Adipocyte (in vitro differentiated cells): ENCODE results near the gene MLLT6.
"Not testable (repeated sequence)": the region's sequence is repeated elsewhere in the genome, so short reads cannot be mapped to it uniquely, and the experiment has no call there.

Experiments used
- DNase-seq: peaks from one replicate; pipeline ENCODE4 v3.0.0-alpha.2; 2015; ENCODE audit warnings: low read depth
- H3K27me3 ChIP-seq: replicated peaks from 2 replicates; pipeline ENCODE4 v1.7.0; 2013; ENCODE audit warnings: mild to moderate bottlenecking, low read length, moderate library complexity; ENCODE audit not compliant: control insufficient read depth, insufficient read depth
- H3K36me3 ChIP-seq: 2 replicates; pipeline ENCODE4 v1.7.0; 2013; ENCODE audit warnings: low read length, mild to moderate bottlenecking, moderate library complexity; ENCODE audit not compliant: control insufficient read depth, insufficient read depth, severe bottlenecking
- H3K4me1 ChIP-seq: 2 replicates; pipeline ENCODE4 v1.7.0; 2013; ENCODE audit warnings: mild to moderate bottlenecking, low read length, moderate library complexity; ENCODE audit not compliant: control insufficient read depth, insufficient read depth
- H3K4me3 ChIP-seq: 2 replicates; pipeline ENCODE4 v1.7.0; 2013; ENCODE audit warnings: mild to moderate bottlenecking, low read length, moderate library complexity
- H3K9ac ChIP-seq: 2 replicates; pipeline ENCODE4 v1.7.0; 2013; ENCODE audit warnings: mild to moderate bottlenecking, low read length, moderate library complexity
- H3K9me3 ChIP-seq: 2 replicates; pipeline ENCODE4 v1.7.0; 2013; ENCODE audit warnings: mild to moderate bottlenecking, low read length, moderate library complexity; ENCODE audit not compliant: control insufficient read depth

Gene MLLT6

GRCh38 chr17:38725066-38725465, 20.0 kb downstream of the MLLT6 start:
- no peaks in the 10 kb centered on the region for H3K9me3 ChIP-seq
- H3K27me3 ChIP-seq, result no peaks in the 10 kb centered on the region
- peaks cover 16% of the 10 kb centered on the region for H3K36me3 ChIP-seq
- no peak overlapping the region for H3K9ac ChIP-seq
- no peak overlapping the region for H3K4me3 ChIP-seq
- H3K4me1 ChIP-seq, result peaks cover 5% of the 10 kb centered on the region
- no peak for DNase-seq

GRCh38 chr17:38726145-38726544, 21.1 kb downstream of the MLLT6 start:
- not testable (repeated sequence) for H3K9ac ChIP-seq, H3K4me3 ChIP-seq, H3K36me3 ChIP-seq, H3K27me3 ChIP-seq, H3K4me1 ChIP-seq, DNase-seq, H3K9me3 ChIP-seq

- H3K4me3 ChIP-seq, result no peak overlapping the region
- peaks cover 3% of the 10 kb centered on the region for H3K36me3 ChIP-seq
- no peak for DNase-seq
- H3K9ac ChIP-seq, result no peak overlapping the region
- H3K4me1 ChIP-seq, result peaks cover 25% of the 10 kb centered on the region
- no peaks in the 10 kb centered on the region for H3K27me3 ChIP-seq
- no peaks in the 10 kb centered on the region for H3K9me3 ChIP-seq
Observed at GRCh38 chr17:38727736-38728135, 22.7 kb downstream of the MLLT6 start.

GRCh38 chr17:38728290-38728831, 23.3 kb downstream of the MLLT6 start:
- no peak for DNase-seq
- no peak overlapping the region for H3K4me3 ChIP-seq
- H3K4me1 ChIP-seq, result peaks cover 29% of the 10 kb centered on the region

GRCh38 chr17:38729368-38729885, 24.4 kb downstream of the MLLT6 start:
- Histone ChIP-seq H3K4me1 (peaks cover 29% of the 10 kb centered on the region), H3K36me3 (peaks cover 17% of the 10 kb centered on the region), H3K4me3 (peak overlapping the region; percentile 84), H3K9me3 (no peaks in the 10 kb centered on the region), H3K9ac (peak overlapping the region; percentile 93), H3K27me3 (no peaks in the 10 kb centered on the region)
- no peak for DNase-seq

More at GRCh38 chr17:38728290-38728831, 23.3 kb downstream of the MLLT6 start:
- no peaks in the 10 kb centered on the region for H3K27me3 ChIP-seq
- H3K9me3 ChIP-seq, result no peaks in the 10 kb centered on the region
- peaks cover 7% of the 10 kb centered on the region for H3K36me3 ChIP-seq
- no peak overlapping the region for H3K9ac ChIP-seq

GRCh38 chr17:38729886-38730525, 24.9 kb downstream of the MLLT6 start, which contains the start of gene CISD3:
Gene CISD3 (plus strand): TSS chr17:38730341. CDS start chr17:38730359, 18 bp downstream.
- Histone ChIP-seq H3K9ac (peak within 1 kb of the TSS; percentile 97), H3K4me3 (peak within 1 kb of the TSS; percentile 96), H3K36me3 (peaks cover 17% of the 10 kb centered on the region), H3K27me3 (no peaks in the 10 kb centered on the region), H3K4me1 (peaks cover 29% of the 10 kb centered on the region), H3K9me3 (no peaks in the 10 kb centered on the region)
- DNase-seq, result peak; percentile 96

- Histone ChIP-seq H3K27me3 (no peaks in the 10 kb centered on the region), H3K4me3 (peak overlapping the region; percentile 96), H3K9me3 (no peaks in the 10 kb centered on the region), H3K36me3 (peaks cover 17% of the 10 kb centered on the region), H3K9ac (peak overlapping the region; percentile 97), H3K4me1 (peaks cover 29% of the 10 kb centered on the region)
- DNase-seq, result peak; percentile 69
Observed at GRCh38 chr17:38730526-38731379, 25.7 kb downstream of the MLLT6 start.

- peak overlapping the region; percentile 97 for H3K9ac ChIP-seq
- no peaks in the 10 kb centered on the region for H3K9me3 ChIP-seq
- DNase-seq, result no peak
- peaks cover 17% of the 10 kb centered on the region for H3K36me3 ChIP-seq
- H3K27me3 ChIP-seq, result no peaks in the 10 kb centered on the region
- peaks cover 29% of the 10 kb centered on the region for H3K4me1 ChIP-seq
- peak overlapping the region; percentile 96 for H3K4me3 ChIP-seq
Observed at GRCh38 chr17:38731526-38732294, 26.6 kb downstream of the MLLT6 start.

GRCh38 chr17:38732376-38733281, 27.6 kb downstream of the MLLT6 start:
- peak overlapping the region; percentile 47 for H3K9ac ChIP-seq
- no peaks in the 10 kb centered on the region for H3K9me3 ChIP-seq
- H3K4me3 ChIP-seq, result no peak overlapping the region
- peaks cover 29% of the 10 kb centered on the region for H3K4me1 ChIP-seq
- no peaks in the 10 kb centered on the region for H3K27me3 ChIP-seq
- H3K36me3 ChIP-seq, result peaks cover 17% of the 10 kb centered on the region
- no peak for DNase-seq
